HG03196 (cell line): ENCODE measurements around the gene TMEM203.

ENCODE experiments used
- ATAC-seq: cut with Tn5 transposase; IDR thresholded peaks from one replicate; pipeline ENCODE4 v1.9.1; 2021; ENCODE audit not compliant: unreplicated experiment

TMEM203 gene

DNA sequence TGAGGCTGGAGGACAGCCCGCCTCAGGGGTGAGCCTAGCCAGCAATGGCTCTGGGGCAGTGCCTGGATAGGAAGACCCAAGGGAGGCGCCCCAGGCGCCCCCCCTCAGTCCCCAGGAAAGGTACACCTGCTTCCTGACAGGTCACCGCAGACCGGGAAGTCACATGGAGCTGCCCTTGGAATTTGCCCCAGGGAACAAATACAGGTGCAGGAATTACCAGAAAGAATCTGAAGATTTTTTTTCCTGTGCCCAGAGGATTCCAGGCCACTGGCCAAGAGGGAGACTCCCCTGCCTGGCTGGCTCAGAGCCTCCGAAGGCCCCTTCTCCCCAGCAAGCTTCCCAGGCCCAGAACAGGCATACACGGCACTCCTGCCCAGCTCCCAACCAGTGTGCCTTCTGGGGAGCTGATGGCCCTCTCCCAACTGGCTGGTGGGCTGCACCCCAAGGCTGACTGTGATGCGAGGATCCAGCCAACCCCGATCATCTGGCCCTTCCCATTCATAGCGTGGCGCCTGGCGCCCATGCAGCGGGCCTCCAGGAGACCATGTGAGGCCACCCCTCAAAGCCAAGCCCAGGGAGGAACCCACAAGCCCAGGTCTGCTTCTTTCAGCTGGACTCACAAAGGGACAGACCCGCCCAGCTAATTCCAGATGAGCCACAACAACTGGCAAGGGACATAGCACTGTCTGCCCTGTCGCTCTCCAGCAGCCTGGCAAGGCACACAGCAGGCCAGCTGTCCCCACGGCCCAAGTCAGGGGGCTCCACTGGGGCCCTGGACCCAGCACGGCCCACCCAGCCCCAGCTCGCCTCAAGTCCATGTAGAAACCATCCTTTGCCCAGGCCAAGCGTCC is 7.2 kb downstream of the TMEM203 start:
- no peak for ATAC-seq

DNA sequence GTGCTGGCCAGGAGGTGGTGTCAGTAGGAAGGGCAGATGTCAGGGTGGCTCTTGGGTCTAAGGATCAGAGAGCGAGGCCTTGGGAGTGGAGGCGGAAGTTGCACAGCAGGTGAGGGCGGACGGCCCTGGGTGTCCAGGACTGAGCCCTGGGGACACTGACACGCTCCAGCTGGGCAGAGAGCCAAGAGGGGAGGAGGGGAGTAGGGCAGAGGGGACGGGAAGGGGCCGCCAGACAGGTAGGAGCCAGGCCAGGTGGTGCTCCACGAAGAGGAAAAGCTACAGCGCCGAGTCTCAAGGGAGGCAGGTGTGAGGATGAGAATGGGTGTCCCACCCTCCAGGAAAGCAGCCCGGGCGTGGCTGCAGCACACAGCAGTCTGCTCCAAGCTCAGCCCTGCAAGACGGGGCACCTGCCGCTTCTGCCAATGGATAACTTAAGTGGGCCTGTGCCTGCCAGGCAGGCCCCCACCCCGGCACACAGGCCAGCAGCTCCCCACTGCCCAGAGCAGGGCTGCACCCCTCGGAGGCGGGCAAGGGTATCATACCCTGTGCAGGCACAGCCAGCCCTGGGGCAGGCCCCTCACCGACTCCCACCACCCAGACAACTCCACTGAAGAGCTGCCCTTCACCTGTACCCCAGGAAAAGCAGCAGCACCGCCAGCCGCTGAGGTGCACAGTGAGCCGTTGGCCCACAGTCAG is 9.8 kb downstream of the TMEM203 start:
- no peak for ATAC-seq

DNA sequence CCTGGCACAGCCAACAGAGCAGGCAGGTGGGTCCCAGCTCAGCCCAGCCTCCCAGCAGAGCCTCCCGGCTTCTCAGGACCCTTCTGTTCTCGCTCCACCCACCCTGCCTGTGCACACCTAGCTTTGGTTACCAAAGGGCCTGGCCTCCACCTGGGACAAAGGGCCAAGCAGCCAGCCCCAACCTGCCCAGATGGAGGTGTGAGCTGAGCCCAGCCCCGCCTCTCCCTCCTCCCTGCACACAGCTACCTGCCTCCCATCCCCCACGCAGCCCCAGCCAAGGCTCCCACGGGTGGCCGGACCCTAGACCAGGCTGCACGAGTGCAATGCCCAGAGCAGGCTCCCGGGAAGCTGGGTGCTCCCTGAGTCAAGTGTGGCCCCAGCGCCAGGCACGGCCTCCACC is 10.5 kb downstream of the TMEM203 start:
- ATAC-seq: no peak

DNA sequence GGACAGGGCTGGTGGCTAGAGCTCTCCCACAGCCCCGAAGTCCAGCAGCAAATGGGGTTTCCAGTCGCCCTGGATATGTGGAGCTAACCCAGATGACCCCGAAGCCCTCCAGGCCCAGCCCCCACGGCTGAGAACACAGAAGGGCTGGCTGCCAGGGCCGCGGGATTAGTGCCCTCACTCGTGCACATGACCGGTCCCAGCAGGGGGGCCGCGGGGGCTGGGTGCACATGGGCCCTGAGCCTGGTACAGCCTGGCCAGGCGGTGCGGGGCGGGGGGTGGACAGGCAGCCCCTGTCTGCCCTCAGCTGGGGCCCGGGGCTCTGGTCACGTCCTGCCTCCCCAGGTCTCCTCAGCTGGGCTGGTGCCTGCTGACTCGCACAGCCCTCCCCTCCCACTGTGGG is 11.1 kb downstream of the TMEM203 start:
- ATAC-seq: no peak

DNA sequence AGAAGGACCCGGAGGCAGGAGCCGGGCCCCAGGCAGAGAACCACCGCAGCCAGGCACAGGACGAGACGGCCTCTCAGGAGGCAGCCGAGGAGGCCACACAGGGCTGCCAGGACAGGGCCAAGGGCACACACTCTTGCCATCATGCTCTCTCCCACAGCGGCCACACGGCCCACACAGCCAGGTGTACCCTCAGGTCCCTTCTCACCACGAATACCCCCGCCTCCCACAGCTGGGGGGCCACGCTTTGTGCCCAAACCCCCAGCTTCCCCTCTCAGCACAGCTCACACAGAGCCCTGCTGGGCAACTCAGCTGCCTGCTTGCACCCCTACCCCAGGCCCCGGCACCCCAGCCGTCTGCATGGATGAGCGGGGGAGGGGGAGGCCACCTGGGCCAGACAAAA is 11.7 kb downstream of the TMEM203 start:
- no peak for ATAC-seq

DNA sequence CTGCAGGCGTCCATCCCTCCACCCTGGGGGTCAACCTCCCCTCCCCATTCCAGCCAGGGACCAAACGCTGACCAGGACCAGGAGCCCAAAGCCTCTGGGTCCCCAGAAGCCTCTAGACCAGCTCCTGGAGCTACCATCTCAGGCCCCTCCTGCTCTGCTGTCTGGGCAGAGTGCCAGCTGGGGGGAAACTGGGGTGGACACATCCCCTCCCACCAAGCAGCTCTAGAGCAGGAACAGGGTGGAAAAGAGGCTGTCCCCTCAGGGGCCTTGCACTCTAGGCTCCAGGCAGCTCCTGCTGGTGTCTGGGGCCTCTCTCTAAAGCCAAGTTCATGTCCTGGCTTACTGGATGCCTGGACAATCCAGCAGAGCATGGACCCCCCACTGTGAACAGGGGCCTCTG is 12.6 kb downstream of the TMEM203 start:
- ATAC-seq: no peak

DNA sequence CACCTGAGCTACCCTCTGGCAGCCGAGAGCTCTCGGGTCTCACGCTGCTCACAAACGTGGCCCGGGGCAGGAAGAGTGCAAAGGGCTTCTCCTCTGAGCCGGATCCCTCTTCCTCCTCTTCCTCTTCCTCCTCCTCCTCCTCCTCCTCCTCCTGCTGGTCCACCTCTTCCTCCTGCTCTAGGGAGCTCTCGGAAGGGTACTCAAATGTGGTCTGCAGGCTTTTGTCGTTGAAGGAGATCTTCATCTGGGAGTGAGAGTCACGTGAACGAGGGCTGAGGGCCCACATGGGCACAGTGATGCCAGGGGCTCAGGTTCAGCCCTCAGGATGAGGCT is 13.0 kb downstream of the TMEM203 start:
- ATAC-seq: no peak

DNA sequence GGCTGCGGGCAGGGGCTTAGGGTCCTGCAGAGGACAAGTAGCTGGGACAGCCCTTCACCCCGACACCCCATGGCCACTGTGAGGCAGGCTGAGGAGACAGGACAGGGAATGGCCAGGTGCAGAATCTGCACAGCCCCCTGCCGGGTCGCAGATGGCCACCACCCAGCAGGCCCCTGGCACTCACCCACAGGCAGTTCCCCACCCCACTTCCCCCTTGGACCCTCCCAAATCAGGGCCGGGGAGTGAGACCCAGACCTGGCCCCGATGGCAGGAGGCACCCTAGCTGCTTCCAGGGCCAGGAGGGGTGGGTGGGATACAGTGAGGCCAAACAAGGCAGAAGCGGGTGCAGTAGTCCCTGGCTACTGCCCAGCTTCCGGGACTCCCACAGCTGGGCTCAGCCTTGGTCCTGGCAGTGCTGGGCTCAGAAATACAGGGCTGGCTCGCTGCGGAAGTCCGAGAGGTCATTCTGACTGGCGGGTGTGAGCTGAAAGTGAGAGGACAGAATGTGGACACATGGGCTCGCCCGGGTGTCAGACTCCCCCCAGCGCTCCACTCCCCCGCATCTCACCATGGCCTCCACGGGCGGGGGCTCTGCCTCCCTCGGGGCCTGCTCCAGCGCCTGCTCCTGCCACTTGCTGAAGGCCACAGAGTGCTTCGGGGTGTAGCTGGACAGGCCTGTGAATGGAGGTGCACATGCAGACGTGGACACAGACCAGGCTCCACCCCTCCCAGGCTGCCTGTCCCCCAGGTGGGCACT is 13.6 kb downstream of the TMEM203 start:
- no peak for ATAC-seq

DNA sequence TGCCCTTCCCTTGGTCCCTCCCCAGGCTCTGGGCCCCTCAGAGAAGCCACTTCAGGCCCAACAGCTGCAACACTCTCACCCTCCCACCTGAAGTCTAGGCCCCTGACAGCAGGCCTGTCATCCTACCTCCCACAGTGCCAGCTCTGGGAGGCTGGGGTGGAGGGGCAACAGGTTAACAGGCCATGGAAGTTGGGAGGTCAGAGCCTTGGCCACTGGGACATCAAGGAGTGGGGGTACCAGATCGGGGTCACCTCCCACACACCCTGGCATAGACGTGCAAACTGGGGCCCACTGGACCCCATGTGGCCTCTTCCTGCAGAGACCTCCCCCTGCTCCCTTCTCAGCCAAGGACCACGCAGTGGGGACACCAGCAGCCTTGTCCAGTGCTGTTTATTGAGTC is 14.2 kb downstream of the TMEM203 start:
- ATAC-seq: no peak

DNA sequence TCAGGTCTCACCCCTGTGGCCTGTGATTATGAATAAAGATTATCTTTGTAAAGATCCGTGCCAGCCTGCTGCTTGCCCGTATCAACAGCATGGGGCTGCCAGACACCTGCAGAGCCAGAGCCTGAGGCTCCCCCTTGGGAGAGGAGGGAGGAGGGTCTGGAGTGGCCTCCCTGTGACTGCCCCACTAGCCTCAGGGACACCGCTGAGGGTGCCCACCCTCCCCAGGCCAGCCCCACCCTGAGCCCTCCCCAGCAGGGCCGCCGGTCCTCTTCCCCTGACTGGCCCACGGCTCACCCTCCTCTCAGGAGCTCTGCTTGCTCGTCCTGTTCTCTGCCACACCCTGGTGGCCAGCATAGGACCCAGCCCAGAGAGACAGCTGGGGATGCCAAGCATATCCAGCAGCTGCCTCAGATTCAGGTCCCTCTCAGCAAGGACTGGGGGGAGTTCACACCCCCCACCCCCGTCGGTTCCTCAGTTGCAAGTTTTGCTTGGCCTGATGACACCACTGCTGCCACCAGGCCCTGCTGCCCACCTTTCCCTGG is 15.1 kb downstream of the TMEM203 start:
- no peak for ATAC-seq

DNA sequence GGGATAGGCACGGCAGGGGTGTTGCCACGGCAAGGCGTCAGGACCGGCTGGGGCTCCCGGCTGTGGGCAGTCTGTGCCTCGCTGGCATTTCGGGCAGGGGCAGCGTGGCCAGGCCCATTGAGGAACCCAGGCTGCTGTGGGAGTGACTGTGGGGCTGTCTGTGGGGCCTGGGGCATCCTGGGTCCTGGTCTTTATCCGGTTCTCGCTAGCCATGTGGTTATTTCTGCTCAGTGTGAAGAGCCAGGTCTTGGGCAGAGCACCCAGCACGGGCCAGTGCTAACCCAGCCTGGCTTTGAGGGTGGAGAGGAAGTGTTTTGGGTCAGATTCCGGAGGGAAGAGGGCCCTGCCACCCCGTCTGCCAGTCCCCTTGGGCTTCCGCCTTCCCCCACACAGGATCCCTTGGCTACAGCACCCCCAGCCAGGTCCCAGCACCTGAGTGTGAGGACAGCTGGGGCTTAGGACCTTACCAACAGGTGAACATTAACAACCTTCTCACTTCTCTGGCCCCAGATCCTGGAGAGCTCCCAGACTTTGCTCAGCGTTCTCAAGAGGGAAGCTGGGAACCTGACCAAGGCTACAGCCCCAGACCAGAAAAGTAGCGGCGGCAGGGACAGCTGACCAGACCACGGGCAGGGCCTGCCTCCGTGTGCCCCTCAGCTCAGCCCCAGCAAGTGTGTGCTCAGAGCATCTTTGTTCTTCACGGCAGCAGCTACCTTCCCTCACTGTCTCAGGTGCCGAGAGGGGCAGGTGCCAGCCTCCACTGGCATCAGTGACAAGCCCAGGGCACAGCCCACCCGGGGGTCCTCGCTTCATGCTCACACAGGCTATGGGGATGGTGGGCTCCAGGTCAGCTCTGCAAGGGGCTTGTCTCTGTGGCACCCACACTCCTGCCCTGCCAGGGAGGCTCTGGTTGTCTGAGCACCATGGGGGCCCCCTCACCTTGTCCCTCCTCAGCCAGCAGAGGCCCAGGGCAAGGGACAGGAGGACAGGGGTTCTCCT is 15.9 kb downstream of the TMEM203 start:
- ATAC-seq: no peak

DNA sequence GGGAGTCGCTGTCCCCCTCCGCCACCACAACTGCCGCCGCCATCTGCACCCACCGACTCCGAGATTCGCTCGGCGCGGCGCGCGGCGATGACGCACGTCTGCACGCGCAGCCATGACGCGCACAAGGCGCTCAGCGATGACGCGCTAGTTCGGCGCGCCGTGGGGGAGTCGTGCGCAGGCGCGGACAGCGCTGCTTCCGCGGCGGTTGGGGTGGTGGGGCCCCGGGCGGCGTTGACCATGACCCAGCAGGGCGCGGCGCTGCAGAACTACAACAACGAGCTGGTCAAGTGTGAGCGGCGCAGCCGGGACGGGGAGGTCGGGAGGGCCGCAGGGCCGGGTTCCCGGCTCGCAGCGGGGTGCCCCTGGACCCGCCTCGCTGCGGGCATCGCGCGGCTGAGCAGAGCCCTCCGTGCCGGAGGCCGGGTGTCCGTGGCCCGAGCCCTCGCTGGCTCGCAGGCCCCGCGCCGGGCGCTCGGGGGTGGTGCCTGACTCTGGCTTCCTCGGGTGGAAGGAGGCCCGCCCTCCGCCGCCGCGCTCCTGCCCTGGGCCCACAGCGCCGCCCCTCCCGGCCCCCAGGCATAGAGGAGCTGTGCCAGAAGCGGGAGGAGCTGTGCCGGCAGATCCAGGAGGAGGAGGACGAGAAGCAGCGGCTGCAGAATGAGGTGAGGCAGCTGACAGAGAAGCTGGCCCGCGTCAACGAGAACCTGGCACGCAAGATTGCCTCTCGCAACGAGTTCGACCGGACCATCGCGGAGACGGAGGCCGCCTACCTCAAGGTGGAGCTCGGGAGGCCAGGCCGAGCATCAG is 16.8 kb downstream of the TMEM203 start, which contains the start of the genes ANAPC2 and SSNA1:
Gene ANAPC2, minus strand, starts transcription at position 71 of the 807 bp plus-strand sequence. Its CDS starts 28 bp downstream, at position 43.
Gene SSNA1, plus strand, starts transcription at position 187 of the 807 bp plus-strand sequence. Its CDS starts 51 bp downstream, at position 238.
- peak; percentile 68 for ATAC-seq

DNA sequence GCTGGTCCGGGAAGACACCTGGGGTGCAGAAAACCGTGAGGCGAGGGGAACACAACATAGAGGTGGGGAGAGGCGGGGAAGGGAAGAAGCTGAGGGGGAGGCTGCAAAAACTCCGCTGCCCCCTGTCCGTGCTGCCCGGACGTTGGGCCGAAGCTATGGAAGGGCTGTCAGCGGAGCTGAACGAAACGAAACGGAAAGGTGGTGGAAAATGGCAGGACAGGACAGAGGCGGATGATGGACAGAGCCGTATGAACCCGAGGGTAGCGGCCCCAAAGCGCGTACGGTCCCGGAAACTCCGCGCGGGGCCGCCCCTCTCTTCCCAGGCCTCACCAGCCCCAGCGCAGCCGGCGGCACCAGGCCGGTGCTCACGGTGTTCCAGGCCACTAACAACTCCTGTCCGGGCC is 17.4 kb downstream of the TMEM203 start:
- no peak for ATAC-seq

DNA sequence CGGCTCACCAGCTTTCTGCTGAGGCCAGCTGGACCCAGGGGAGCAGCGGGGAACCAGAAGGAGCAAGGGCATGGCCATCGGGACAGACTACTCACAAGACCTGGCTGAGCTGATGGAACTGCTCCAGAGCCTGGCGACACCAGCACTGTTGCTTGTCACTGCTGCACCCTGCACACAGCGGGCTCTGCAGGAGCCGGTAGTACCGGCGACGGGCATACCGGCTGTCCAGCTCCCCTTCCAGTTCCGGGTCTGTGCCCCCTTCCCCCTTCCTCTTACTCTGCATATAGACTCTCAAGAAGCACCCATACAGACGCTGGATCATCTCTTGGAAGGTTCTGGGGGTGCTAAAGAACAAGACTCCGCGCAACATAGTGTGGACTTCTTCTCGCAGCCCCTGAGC is 18.1 kb downstream of the TMEM203 start:
- ATAC-seq: no peak

DNA sequence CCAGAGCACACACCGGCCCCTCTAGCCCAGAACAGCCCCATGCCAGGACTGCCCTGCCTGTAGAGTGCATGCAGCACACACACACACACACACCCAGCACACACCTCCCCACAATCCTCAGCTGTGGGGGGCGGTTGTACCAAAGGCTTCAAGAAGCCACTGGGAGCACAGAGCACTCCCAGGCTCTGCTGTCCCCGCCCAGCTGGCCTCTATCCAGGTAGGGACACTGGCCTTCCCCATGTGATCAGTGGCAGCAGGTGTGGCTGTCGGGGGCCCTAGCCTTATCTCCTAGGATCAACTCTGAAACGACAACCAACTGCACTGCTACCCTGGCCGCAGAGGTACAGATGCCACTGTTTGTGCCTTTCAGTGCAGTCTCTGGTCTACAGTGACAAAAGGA is 19.1 kb downstream of the TMEM203 start:
- ATAC-seq: no peak

DNA sequence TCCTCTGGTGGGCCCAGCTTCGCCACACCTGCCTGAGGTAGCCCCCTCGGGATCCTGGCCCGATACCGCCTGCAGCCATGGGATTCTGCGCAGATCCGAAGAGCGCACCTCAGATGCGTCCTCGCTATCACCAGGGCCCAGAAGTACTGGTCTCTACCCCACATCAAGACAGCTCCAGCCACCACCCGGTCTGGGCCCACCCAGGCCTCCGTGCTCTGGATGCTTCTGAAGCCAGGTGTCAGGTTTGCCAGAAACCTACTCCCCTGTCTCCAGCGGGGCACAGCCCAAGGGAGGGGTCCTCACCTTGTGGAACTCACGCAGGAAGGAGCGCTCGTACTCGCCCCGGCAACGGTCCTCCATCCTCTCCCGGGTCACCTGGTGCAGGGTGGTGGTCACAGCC is 19.5 kb downstream of the TMEM203 start:
- no peak for ATAC-seq

DNA sequence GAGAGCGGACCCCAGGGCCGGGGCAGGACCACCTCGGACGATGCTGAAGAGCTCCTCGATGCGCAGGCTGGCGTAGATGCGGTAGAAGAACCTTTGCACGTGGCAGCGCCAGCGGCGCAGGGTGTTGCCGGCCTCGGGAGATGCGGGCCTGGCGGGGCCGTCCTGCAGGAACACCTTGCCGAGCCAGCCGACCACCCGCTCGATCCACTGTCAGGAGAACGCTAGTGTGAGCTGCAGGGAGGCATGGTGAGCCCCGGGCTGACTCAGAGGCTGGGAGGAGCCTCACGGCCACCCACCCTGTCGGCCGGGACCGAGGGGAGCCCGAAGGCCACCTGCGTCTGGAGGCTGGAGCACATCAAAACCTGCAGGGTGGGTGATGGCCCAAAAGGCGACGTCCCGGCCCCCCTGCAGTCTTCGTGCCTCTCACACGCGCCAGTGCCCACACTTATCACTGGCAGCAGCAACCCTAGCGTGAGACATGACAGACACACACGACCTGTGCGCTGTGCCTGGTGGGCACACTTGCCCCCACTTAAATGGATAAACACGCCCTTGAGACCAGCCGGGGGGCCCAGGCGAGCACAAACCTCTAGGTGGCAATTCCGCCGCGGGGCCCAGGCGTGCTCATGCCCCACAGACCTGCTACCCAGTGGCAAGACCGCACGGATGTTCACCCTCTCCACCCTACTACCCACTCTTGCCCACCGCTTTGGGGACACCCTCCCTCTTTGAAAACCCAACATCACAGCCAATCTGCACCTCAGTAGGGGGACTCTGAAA is 20.4 kb downstream of the TMEM203 start:
- no peak for ATAC-seq

DNA sequence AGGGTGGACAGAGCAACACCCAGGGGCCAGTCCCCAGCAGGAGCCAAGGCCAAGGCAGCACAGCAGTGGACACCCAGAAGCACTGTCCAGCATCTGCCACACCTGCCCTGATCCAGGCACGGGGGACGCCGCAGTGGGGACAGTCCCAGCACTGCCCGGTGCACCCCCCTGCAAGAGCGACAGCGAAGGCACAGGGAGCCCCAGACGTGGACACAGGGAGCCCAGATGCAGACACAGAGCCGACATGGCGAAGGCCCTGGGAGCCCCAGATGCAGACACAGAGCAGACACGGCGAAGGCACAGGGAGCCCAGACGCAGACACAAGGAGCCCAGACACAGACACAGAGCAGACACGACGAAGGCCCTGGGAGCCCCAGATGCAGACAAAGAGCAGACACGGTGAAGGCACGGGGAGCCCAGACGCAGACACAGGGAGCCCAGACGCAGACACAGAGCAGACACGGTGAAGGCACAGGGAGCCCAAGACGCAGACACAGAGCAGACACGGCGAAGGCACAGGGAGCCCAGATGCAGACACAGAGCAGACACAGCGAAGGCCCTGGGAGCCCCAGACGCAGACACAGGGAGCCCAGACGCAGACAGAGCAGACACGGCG is 21.4 kb downstream of the TMEM203 start:
- ATAC-seq: no peak
